Panc1 (cell line): ENCODE measurements around the gene HOMER1. TPM values are rescaled to one million over a fixed set of nuclear protein-coding genes. Genes with fewer than 3 reads are reported as not detected.
"Not testable (repeated sequence)": the region's sequence is repeated elsewhere in the genome, so short reads cannot be mapped to it uniquely, and the experiment has no call there.

Source experiments
- ATAC-seq: fragments of 200-7000 bp; cut with Tn5 transposase; 2 replicates; pipeline ENCODE4 v1.9.1; 2020; ENCODE audit warnings: mild to moderate bottlenecking, moderate library complexity
- BruUV-seq: library from RNA; stranded (reverse); fragments of 400-500 nt; replicated peaks from 2 replicates; lab custom pipeline; 2021; lab: Mats Ljungman, UMichigan
- CTCF ChIA-PET: fragments of 300-600 bp; sonication (Branson Sonifier 250); formaldehyde crosslinking; loops from one replicate; lab custom pipeline; 2022; ENCODE audit warnings: antibody characterized with exemption; lab: Charles Lee
- POLR2A ChIA-PET: fragments of 300-600 bp; sonication (Branson Sonifier 250); formaldehyde crosslinking; loops from one replicate; lab custom pipeline; 2022; ENCODE audit warnings: antibody characterized with exemption; lab: Charles Lee
- DNase-seq: peaks from one replicate; pipeline ENCODE4 v3.0.0-alpha.2; 2010; ENCODE audit warnings: low read depth, low spot score
- H3K27ac ChIP-seq: 2 replicates; pipeline ENCODE4 v1.5.1; 2011; ENCODE audit warnings: mild to moderate bottlenecking, low read length, inconsistent platforms
- H3K27me3 ChIP-seq: fragments of 200-500 bp; sonication (Bioruptor generic); 2 replicates; pipeline ENCODE4 v1.6.0; 2014; ENCODE audit warnings: low read length, inconsistent platforms; ENCODE audit not compliant: control insufficient read depth, insufficient read depth
- H3K36me3 ChIP-seq: fragments of 200-500 bp; sonication (Bioruptor generic); 2 replicates; pipeline ENCODE4 v1.5.1; 2014; ENCODE audit warnings: inconsistent platforms, mild to moderate bottlenecking, low read length, moderate library complexity; ENCODE audit not compliant: control insufficient read depth, insufficient read depth
- H3K4me1 ChIP-seq: 2 replicates; pipeline ENCODE4 v1.5.1; 2011; ENCODE audit warnings: inconsistent platforms, mild to moderate bottlenecking, low read length, moderate library complexity; ENCODE audit not compliant: control insufficient read depth, insufficient read depth
- H3K4me3 ChIP-seq, 2 experiments: 2 replicates each; pipeline ENCODE4 v1.5.1; 2011 to 2012; ENCODE audit warnings: low read depth in 2 of 2, low read length in 2 of 2, mild to moderate bottlenecking in 2 of 2, inconsistent platforms in 1 of 2, moderate library complexity in 1 of 2
- H3K9me3 ChIP-seq: fragments of 200-500 bp; sonication (Bioruptor generic); 2 replicates; pipeline ENCODE4 v1.5.1; 2014; ENCODE audit warnings: low read depth, mild to moderate bottlenecking, inconsistent platforms, low read length, moderate library complexity; ENCODE audit not compliant: control insufficient read depth, insufficient read depth
- CTCF ChIP-seq: fragments of 450-650 bp; IDR thresholded peaks from 2 replicates; pipeline ENCODE4 v1.5.1; 2017; ENCODE audit warnings: mild to moderate bottlenecking
- POLR2AphosphoS5 ChIP-seq: IDR thresholded peaks from 2 replicates; pipeline ENCODE4 v1.6.1; 2012; ENCODE audit warnings: mild to moderate bottlenecking, low read depth, low read length, moderate library complexity
- REST ChIP-seq, 2 experiments: IDR thresholded peaks; 2 replicates each; pipeline ENCODE4 v1.6.1; 2011 to 2012; ENCODE audit warnings: low read depth in 2 of 2, control low read depth in 1 of 2, low read length in 1 of 2, mild to moderate bottlenecking in 1 of 2, moderate library complexity in 1 of 2; ENCODE audit not compliant: insufficient read depth in 1 of 2
- SIN3A ChIP-seq: IDR thresholded peaks from 2 replicates; pipeline ENCODE4 v1.6.1; 2012; ENCODE audit warnings: low read depth, mild to moderate bottlenecking, low read length, moderate library complexity, borderline replicate concordance; ENCODE audit not compliant: insufficient read depth
- TCF7L2 ChIP-seq: IDR thresholded peaks from 2 replicates; pipeline ENCODE4 v1.6.1; 2011; ENCODE audit warnings: mild to moderate bottlenecking, low read depth, low read length, inconsistent platforms
- in situ Hi-C: cut with HindIII; loops from 2 replicates; pipeline ENCODE4 v1.10.0; 2016; ENCODE audit warnings: low sequenced_read_pairs, low pct_unique_long_range_greater_than_20kb
- intact Hi-C: fragments of 100-400 bp; cut with micrococcal nuclease; formaldehyde crosslinking; loops from one replicate; pipeline ENCODE4 v1.10.0; 2022; ENCODE audit not compliant: unreplicated experiment
- total RNA-seq: library from RNA; stranded (reverse); gene quantifications from one replicate; pipeline ENCODE4 v1.2.1, GENCODE V29; 2021; ENCODE audit not compliant: unreplicated experiment

HOMER1 gene
- total RNA-seq, 1 experiment from 2014 or later: 19.6 TPM

- in situ Hi-C loops (no loop called here), intact Hi-C loops (no loop called here)
- Histone ChIP-seq H3K36me3 (no peaks in the 10 kb centered on the region), H3K27me3 (no peaks in the 10 kb centered on the region), H3K27ac (no peak overlapping the region), H3K4me3 (no peak overlapping the region), H3K4me1 (no peaks in the 10 kb centered on the region), H3K9me3 (no peaks in the 10 kb centered on the region)
- TF ChIP-seq SIN3A (no peak), REST (IDR thresholded peaks at IDR 0.05; ENCODE audit: insufficient read depth in 1 of 2, low read depth in 2 of 2, low read length in 1 of 2) (no peak), TCF7L2 (no peak), POLR2AphosphoS5 (no peak), CTCF (no peak)
- BruUV-seq: no TSS peak
- no peak for ATAC-seq
- POLR2A ChIA-PET: no interaction called here
- CTCF ChIA-PET: no interaction called here
- no peak for DNase-seq
Observed at GRCh38 chr5:79392776-79393175, 121.2 kb downstream of the HOMER1 start.

GRCh38 chr5:79386679-79387078 lies 127.3 kb downstream of the HOMER1 start:
- ATAC-seq (no peak), DNase-seq (no peak)
- TF ChIP-seq SIN3A: no peak
- TF ChIP-seq REST (IDR thresholded peaks at IDR 0.05; ENCODE audit: insufficient read depth in 1 of 2, low read depth in 2 of 2, low read length in 1 of 2): no peak
- no peak for TF ChIP-seq TCF7L2
- TF ChIP-seq POLR2AphosphoS5: no peak
- TF ChIP-seq CTCF: no peak
- no peaks in the 10 kb centered on the region for H3K27me3 ChIP-seq
- intact Hi-C loops (no loop called here), in situ Hi-C loops (no loop called here)
- ChIA-PET POLR2A (interaction anchor here (0.5 kb wide), 1 partner anchor 610 kb away, joined by 6 read pairs; no protein-coding TSS in a partner anchor), CTCF (no interaction called here)
- H3K4me1 ChIP-seq: no peaks in the 10 kb centered on the region
- H3K9me3 ChIP-seq: peaks cover 8% of the 10 kb centered on the region
- no peak overlapping the region for H3K4me3 ChIP-seq
- no peaks in the 10 kb centered on the region for H3K36me3 ChIP-seq
- no peak overlapping the region for H3K27ac ChIP-seq
- no TSS peak for BruUV-seq

GRCh38 chr5:79385126-79385525 lies 128.8 kb downstream of the HOMER1 start:
- ATAC-seq, H3K36me3 ChIP-seq, DNase-seq, intact Hi-C loops, H3K4me1 ChIP-seq, BruUV-seq, H3K27ac ChIP-seq, POLR2A ChIA-PET, in situ Hi-C loops, H3K27me3 ChIP-seq, H3K9me3 ChIP-seq, H3K4me3 ChIP-seq: not testable (repeated sequence)
- CTCF ChIA-PET: interaction anchor here (0.6 kb wide), 1 partner anchor 23 kb away, joined by 7 read pairs; no protein-coding TSS in a partner anchor
